GM04503 (cell line): ENCODE measurements around the gene MAST1.
A peak's percentile ranks its signal among the peaks of the same experiment; 100 is the strongest.
"Not testable (repeated sequence)": the region's sequence is repeated elsewhere in the genome, so short reads cannot be mapped to it uniquely, and the experiment has no call there.

Experiments
- DNase-seq: peaks from one replicate; pipeline ENCODE4 v3.0.0-alpha.2; 2012; ENCODE audit warnings: low read depth

MAST1 gene

GRCh38 chr19:12800923-12801465 lies 37.3 kb upstream of the MAST1 start:
- no peak for DNase-seq

GRCh38 chr19:12801466-12802266 lies 36.6 kb upstream of the MAST1 start, which contains the start of the genes PRDX2 and THSD8:
PRDX2 (minus strand) TSS chr19:12801800; CDS start chr19:12801261, 539 bp downstream.
THSD8 (plus strand) TSS chr19:12802069; CDS start chr19:12802072, 3 bp downstream.
- no peak for DNase-seq

DNA sequence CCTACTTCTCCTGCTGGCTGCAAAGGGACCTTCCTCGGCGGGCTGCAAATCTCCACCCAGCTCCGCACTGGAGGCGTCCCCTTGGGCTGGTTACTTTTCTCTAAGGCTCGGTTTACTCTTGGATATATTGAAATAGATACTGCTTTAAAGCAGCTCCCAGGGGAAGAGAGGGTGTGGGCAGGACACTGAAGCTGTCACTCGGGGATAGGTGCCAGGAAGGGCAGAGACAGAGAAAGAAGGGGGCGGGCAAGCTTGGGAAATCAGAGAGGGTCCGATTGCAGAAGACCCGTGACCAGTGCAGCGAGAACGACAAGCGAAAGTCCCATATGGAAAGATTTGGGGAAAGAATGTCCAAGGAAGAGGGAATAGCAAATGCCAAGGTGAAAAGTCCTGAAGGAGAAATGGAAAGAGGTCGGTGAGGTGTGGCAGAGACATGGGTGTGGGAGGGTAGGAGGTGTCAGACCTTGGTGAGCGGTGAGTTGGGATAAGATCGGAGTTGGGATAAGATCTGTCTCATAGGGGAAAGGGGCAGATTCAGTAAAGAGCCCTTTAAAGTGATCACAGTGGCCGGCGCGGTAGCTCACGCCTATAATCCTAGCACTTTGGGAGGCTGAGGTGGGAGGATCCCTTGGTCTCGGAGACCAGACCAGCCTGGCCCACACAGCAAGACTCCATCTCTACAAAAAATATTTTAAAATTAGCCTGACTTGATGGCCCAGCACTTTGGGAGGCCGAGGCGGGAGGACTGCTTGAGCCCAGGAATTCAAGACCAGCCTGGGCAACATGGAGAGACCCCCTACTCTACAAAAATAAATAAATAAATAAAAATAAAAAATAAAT lies 35.8 kb upstream of the MAST1 start:
- DNase-seq = no peak

- no peak for DNase-seq
These were observed 34.3 kb upstream of the MAST1 start for GRCh38 chr19:12804051-12804450.

DNA sequence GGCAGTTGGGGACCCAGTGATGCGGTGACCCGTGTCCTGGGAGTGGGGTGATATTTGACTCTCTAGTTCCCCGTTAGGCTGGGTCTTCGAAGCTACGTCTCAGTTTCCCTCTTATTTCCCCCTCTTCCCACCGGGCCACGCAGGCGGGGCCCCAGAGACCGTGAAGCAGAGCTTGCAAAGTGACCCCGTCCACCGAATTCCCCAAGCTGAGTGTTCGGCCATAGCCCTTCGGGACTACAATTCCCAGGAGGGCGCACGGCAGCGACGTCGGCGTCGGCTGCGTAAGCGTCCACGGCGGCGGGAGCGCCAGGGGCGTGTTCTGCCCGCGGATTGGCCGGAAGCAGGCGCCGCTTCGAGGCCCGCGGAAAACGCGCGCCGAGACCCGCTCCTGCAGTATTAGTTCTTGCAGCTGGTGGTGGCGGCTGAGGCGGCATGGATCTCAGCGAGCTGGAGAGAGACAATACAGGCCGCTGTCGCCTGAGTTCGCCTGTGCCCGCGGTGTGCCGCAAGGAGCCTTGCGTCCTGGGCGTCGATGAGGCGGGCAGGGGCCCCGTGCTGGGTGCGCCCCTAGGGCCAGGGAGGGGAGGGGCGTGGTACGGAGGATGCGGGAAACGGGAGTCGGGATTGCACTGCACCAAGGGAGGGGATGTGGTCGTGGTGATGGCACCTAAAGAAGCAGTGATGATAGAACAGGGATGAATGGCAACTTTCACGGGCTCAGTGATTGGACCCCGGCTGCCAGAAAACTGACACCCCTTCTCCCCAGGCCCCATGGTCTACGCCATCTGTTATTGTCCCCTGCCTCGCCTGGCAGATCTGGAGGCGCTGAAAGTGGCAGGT lies 31.9 kb upstream of the MAST1 start, which contains the start of gene RNASEH2A:
Gene RNASEH2A (plus strand): TSS at position 343 of the 840 bp plus-strand sequence. CDS start 90 bp downstream, at position 433.
- DNase-seq = peak; percentile 43

- DNase-seq = no peak
These were observed 23.2 kb upstream of the MAST1 start for GRCh38 chr19:12815088-12815487.

DNA sequence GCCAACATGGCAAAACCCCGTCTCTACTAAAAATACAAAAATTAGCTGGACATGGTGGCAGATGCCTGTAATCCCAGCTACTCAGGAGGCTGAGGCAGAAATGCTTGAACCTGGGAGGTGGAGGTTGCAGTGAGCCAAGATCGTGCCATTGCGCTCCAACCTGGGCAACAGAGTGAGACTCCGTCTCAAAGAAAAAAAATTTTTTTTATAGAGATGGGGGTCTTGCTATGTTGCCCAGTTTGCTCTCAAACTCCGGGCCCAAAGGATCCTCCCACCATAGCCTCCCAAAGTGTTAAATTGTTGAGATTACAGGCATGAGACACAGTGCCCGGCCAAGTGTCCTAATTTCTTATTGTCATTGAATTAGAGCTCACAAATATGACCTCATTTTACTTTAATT lies 21.1 kb upstream of the MAST1 start:
- not testable (repeated sequence) for DNase-seq

GRCh38 chr19:12817810-12818209 lies 20.5 kb upstream of the MAST1 start:
- DNase-seq = not testable (repeated sequence)

GRCh38 chr19:12821761-12822160 lies 16.6 kb upstream of the MAST1 start:
- no peak for DNase-seq

DNA sequence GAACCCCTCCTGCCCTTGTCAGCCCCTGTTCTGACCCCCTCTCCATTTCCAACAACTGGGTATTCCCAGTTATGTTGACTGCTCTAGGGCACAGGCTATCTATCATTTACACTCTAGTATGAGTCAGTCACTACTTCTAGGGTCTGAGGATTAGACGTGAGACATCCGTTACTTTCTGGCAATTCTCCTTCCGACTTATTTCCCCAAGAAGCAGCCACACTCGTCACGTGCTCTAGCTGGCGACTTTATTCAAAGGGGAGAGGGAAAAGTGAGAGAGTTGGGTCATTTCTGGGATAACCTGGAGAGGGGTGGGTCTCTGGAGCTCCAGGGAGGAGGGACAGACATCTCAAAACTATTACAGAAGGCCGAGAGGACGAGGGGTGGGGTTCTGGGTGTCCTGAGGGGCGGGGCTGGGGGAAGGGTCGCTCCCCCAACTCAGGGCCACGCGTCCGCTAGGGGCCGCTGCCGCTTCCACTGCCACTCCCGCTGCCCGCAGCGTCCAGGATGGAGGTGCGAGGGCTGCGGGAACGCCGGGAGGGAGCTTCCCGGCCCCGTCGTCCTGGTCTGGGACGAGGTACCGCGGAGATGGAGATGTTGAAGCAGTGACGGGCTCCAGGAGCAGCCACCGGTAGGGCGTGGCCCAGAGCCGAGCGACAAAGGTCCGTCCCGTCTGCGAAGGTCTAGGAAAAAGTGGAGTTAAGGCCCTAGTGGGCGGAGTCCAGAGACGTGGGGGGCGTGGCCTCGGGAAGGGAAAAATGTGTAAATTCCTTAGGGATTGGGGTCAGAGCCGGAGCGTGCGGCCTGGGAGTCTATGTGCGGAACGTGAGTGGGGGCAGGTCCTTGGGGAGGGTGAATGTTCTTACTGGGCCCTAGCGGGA lies 12.8 kb upstream of the MAST1 start:
- no peak for DNase-seq

- no peak for DNase-seq
These were observed 9.8 kb upstream of the MAST1 start for GRCh38 chr19:12828494-12828893.

- no peak for DNase-seq
These were observed 4.9 kb upstream of the MAST1 start for GRCh38 chr19:12833418-12833737.

- no peak for DNase-seq
These were observed 4.4 kb upstream of the MAST1 start for GRCh38 chr19:12833738-12834565.

DNA sequence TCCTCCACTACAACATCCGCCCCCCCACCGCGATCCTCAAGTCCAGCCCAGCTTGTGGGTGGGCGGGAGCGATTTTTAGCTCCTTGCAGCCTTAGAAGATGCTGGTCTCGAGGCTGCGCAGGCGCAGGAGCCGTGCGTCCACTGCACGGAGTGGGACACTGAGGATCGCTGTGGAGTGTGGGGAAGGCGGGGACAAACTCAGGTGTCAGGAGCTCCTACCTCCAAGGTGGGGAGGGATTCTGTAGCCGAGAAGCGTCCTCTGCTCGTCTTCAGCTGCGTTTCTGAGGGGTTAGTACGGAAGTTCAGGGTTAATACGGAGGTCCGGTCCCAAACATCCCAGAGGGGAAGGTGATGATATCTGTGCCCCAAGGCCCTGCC lies 3.8 kb upstream of the MAST1 start, which contains the start of gene RTBDN:
Gene RTBDN (minus strand): TSS at position 14 of the 378 bp plus-strand sequence. CDS start 4,600 bp downstream, outside the sequence.
- DNase-seq = no peak

DNA sequence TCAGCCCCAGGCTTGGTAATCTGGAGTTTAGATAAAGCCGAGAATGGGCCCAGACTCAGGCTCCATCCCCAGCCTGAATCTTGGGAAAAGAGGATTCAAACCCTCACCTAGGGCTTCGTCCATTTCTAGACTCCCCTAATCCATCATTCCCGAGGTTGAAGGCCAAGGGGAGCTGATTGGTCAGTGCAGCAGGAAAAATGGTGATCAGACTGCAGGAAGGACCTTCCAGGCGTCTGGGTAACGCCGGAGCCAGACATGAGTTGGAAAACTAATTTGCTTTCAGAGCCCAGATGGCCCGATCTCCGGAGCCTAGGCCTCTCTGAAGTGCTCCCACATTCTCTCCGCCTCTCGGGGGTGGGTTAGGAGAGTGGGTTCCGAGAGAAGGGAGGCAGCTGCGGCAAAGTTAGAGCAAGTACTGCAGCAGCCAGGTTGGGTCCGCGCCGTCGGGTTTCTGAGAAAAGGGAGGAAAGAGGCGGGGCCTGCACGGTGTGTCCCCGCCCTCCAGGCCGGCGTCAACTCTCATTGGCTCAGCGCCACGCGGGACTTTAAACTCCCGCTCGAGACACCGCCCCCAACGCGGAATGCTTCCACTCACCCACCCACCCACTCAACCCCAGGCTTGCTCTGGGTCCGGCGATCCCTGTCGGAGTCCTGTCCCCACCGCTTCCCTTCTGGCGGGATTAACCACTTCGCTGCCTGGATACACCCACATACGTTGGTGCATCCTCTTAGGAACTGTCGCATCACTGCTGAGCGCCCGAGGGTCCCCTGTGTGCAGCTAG lies 3.1 kb upstream of the MAST1 start:
- no peak for DNase-seq

- DNase-seq = no peak
These were observed 1.8 kb upstream of the MAST1 start for GRCh38 chr19:12836529-12836863.

- DNase-seq = no peak
These were observed 1.1 kb upstream of the MAST1 start for GRCh38 chr19:12837225-12837624.

DNA sequence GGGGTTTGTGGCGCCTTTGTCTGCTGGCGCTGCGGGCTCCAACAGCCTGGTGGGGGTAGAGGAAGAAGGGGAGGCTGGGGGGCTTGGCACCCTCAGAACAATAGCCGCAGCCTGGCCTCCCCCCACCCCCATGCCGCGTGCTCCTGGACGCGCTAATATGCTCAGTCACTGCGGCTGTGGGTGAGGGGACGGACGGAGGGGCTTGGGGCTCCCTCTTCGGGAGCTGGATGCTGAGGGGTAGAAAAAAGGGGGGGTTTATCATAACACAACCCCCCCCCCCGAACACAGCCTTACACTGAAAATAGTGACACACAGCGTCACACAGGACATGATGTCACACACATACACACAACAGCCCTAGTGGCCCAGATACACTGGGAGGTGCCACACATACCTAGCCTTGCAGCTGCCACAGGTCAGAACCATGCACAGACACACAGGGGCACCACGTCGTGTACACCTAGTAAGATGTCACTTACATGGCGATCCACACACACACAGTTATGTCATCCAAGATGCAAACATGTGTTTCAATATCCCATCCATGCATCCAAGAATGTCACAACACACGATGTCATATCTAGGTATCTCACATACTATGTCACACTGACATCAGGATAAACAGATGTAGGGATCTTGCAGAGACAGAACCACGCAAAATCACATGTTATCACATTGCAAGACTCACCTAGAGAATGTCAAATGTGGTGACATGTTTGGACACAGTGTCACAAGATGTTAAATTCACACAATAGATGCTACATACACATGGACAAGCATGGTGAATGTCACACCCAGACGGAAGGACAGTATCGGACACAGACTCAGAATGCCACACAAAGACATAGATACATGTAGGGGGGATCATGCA lies 806 bp downstream of the MAST1 start:
- no peak for DNase-seq
